Stimulated activated CD8-positive, alpha-beta memory T cell treated with anti-CD3 and anti-CD28 coated beads, Interleukin-12 subunit alpha, Interleukin-12 subunit beta, amount 100 ng/mL, for 1 hour (primary cell): ENCODE results near the gene COLQ.

ENCODE experiments used
- DNase-seq: peaks from one replicate; pipeline ENCODE4 v3.0.0-alpha.2; 2020; ENCODE audit warnings: low read depth

COLQ gene

DNA sequence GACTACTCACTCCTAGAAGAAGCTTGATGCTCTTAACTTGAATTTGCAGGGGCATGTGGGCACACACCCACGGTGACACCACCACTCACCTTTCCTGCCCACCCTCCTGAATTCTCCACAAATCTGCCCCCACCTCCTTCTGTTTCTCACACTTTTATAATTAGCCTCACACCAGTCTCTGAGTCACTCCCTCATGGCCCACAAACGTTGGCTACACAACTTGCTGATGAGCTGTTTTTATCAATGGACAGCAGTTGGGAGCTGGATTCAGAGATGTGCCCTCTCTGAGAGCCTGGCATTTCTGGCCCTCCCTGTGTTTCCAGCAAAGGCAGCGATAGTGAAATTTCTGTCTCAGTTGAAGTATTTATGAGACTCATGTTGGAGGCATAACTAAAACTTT is 1.3 kb downstream of the COLQ start:
- no peak for DNase-seq

DNA sequence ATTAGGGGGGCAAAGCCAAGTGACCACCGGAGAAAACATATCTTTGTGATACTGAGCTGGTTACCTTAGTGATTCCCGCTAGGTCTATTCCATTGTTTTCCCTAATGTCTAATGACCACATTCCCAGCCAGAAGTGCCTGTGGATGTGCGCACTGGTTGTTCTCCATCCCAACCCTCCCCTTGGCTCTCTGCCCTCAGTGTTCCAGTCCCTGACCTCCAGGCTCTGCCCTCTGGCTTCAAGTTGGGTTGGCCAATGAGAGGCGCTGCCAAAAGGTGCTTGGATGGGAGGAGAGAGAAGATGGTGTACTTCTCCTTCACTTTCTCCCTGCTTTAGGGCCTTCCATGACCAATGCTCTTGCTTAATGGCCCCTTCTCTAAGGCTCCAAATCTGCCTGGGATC is 2.4 kb downstream of the COLQ start:
- DNase-seq, result no peak

DNA sequence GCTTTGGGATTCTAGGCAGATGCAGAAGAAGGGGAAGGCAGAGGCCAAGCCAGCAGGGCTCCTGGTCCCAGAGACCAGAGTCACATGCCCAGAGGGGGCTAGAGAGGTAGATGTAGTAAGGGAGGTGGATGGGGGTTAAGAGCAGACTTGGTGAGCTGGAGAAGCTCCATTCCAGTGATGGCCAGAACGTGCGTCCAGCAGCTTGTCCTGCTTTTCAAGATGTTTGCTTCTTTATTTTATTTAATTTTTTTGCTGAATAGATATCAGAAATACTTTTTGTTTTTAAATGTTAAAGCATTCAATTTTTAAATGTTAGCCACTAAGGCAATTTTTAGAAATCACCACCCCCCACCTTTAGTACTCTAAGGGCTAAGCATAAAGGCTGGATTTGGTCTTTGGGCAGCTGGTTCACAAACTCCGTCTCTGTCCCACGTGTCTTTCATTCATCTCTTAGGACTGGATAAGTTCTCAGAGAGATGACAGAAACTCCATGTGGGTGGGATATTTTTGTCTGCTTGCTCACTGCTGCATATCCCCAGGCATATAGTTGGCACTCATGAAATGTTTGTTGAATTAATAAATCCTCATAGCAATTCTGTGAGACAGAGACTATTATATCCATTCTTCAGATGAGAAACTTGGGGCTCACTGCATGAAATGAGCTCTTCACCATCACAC is 6.7 kb downstream of the COLQ start:
- DNase-seq, result no peak

DNA sequence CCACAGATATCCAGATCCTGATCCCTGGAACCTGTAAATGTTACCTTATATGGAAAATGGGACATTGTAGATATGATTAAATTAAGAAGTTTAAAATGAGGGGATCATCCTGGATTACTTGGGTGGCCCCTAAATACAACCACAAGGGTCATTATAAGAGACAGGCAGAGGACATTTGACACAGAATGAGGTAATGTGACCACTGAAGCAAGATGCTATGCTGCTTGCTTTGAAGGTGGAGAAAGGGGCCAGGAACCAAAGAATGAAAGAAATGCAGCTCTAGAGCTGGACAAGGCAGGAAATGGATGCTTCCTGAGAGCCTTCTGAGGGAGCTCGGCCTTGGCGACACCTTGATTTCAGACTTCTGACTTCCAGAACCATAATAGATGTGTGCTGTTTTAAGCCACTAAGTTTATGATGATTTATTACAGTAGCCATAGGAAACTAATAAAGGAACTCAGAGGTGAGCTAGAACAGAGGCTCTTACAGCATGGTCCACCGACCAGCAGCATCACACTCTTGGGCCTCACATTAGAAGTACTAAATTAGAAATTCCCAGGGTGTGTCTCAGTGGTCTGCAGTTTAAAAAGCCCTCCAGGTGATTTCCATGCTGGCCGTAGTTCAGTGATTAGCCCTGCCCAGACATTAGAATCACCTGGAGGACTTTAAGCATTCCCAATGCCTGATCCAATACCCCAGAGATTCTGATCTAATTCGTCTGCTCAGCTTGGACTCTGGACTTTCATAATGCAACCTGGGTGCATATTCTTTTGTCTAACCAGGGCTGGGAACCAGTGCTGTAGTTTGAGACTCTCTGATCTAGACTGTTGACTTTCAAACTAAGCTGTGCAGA is 7.5 kb downstream of the COLQ start:
- DNase-seq, result no peak

DNA sequence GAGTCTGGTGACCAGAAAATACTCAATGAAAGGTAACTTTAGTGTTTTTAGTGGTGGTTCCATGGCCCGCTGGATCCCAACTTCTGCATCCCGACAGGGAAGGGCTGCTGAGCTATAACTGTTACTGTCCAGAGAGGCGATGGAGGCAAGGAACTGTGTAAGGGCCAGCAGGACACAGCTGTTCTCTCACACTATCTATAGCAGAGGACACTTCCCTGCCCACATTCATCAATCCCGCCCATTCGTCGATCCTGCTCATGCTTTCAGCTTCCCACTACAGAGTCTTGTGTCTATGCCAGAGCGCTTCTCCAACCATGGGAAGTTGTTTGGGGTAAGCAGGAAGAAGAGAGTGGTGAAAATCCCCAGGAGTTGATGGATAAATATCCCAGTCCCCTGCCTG is 8.4 kb downstream of the COLQ start:
- no peak for DNase-seq

DNA sequence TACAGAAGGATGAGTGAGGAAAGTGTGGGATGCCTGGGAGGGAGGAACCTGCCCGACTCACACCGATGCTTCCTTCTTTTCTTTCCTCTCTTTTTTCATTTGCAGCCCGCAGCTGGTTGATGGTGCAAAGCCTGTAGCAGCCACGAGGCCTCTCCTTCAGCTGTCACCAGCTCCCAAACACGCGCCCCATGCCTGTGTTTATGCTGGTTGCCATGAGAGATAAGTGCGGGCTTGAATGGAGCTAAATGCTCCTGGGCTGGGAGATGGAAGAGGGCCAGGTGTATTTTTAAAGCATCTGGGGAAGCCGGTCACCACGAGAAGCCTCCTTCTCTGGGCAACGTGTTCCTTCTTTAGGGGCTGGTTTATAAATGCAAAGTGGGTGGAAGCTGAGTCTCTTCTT is 9.3 kb downstream of the COLQ start:
- DNase-seq, result no peak

DNA sequence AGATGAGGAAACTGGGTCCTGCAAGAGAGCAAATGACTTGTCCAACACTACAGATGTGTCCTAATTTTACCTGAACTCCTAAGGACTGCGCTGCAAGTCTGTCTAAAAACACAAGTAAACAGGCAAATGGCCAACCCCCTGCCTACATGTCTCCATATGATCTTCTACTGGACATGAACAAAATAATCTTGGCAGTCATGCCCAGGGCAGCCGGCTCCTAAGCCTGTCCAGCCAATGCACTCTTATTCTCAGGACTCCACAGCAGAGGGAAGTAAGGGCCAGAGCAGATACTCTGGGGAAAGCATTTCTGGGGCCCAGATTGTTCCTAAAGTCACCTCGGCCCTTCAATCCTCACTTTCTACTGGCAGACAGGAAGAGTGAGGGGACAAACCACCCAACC is 10.3 kb downstream of the COLQ start:
- no peak for DNase-seq

DNA sequence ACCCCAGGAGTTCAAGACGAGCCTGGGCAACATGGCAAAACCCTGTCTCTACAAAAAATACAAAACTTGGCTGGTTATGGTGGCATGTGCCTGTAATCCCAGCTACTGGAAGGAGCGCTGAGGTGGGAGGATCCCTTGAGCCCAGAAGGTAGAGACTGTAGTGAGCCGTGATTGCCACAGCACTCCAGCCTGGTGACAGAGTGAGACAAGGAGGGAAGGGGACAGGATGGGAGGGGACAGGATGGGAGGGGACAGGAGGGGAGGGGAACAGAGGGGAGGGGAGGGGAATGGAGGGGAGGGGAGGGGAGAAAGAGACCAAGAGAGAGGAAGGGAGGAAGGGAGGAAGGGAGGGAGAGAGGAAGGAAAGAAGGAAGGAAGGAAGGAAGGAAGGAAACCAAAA is 11.0 kb downstream of the COLQ start:
- no peak for DNase-seq

DNA sequence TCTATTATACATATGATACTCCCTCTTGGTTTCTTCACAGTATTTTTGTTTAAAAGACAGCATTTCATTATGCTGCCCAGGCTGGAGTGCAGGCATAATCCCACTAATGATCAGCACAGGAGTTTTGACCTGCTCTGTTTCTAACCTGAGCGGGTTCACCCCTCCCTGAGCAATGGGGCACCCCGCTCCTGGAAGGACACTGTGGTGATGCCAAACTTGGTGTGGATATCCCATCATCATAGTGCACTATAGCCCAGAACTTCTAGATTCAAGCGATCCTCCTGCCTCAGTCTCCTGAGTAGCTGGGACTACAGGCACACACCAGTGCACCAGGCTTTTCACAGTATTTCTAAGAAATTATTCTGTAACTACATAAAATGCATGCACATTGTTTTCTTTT is 14.9 kb downstream of the COLQ start:
- DNase-seq, result no peak

DNA sequence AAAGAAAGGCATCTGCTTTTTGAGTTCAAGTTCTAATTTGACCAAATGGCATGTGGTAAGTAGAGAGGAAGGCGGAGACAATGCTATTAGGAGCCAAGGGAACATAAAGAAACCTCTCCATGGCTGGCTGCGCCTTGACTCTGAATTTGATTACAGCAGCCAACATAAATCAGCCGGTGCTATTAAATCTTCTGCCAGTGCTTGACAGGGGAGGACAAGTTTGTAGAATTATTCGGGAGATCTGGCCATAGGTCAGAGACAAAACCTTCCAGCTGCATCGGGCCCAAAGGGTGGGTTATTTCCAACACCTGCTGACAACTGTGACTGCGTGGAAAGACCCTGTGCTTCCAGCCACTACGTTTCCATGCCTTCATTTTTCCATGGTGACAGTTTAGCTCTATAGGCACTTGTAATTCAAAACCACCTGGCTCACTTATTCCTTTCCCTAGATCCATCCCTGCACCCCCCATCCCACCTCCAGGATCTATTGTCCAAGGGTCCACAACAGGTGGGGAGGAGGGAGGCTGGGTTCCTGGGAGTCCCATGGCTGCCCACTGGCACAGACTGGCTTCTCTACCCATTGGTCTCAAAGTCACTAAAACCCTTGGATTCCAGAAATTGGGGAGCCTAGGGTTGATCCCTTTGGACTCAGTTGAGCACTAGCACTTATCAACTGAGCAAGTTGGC is 15.9 kb downstream of the COLQ start:
- DNase-seq, result no peak

DNA sequence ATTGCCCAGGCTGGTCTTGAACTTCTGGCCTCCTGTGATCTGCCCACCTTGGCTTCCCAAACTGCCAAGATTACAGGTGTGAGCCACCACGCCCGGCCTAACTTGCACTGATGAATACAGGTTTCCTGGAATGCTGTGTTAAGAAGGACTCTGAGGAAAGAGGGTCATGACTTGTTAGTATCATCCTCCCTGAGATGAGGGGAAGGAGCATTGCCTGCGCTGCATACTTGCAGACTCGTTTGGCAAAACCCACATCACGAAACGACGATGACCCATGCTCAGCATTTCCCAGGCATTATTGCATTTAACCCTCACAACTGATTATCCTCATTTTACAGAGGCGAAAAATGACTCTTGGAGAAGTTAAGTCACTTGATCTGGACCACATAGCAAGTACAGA is 18.9 kb downstream of the COLQ start:
- DNase-seq, result no peak

DNA sequence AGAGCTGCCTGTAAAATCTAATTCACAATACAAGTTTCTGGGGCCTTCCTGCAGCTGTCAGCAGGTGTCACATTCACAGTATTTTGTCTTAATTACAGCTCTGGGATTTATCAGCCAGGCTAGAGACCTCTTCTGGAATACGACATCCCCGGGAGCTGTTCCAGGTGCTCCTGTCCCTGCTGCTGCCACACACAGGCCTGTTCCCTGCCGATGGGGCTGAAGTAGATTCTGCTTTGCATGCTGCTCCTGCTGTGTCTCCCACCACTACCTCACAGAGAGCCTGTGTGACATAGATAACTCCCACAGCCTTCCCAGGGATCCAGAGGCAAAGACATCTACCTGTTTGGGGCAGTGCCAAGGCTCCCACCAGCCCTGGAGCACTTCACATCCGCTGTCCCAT is 20.4 kb downstream of the COLQ start:
- DNase-seq, result no peak

DNA sequence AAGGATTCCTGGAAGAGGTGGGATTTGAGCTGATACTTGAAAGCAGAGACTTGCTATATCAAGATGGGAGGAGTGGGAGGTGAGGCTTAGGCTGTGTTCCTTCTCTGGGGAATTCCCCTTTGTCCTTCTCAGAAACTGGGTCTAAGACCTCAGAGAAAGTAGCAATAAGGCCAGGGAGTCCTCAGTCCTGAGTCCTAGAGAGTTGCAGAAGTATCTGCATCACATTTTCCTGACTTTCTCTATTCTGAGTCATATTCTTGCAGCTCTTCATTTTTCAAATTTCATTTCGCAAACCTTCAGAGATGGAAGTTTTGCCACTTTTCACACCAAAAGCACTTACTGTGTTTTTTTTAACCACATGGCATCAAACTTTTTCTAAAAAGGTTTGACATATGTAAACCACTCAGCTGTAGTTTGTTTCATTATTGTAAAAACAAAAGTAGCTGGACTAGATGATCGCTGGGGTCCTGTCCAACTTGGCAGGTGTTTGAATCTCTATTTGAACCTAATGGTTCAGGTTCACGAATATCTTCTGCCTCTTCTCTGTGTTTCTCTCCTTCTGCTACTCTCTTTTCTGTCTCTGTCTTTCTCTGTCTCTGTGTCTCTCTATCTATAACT is 21.3 kb downstream of the COLQ start:
- DNase-seq, result no peak

DNA sequence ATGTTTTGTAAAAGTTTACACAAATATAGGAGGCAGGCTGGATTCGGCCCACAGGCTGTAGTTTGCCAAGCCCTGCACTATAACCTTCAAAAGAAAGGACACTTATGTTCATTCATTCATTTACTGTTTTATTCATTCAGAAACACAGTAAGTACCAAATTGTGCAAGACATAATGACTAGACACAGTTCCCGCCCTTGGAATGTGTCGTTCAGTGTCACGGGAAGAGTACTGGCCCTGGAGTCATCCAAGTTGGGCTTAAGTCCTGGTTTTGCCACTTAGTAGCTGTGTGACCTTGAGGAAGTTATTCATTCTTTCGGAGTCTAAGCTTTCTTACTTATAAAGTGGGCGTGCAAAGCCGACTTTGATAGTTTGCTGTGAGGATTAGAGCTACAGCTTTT is 22.0 kb downstream of the COLQ start:
- no peak for DNase-seq

DNA sequence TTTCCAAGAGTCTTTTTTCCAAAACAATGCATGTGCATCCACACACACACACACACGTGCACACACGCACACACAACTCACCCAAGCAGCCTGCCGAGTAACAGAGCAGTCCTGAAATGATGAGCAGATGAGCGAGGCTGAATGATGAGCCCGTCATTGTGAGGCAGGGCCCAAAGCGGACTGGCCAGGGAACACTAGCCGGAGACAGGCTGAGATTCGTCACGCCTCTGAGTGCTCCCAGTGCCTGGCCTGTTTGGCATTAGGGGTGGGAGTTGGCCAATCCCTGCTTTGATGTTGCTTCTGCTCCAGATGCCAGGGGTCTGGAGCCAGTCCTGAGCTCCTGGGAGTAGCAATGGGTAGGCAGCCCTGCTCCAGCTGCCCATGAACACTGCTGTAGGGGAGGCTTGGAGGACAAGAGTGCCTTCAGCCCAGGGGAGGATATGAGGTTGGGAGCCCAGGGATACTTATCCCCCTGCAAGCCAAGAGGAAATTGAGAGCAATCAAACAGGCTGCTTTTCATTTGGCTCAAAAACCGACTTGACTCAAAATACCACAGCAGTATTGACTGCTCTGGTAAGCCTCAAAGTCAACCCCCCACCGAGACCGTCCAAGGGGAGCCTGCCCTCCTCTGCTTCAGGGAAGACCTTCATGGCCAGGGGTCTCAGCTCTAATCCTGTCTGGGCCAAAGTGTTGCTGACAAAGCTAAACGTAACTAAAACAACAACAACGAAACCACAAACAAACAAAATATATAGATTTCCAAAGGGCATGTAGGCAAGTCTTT is 22.9 kb downstream of the COLQ start:
- no peak for DNase-seq

DNA sequence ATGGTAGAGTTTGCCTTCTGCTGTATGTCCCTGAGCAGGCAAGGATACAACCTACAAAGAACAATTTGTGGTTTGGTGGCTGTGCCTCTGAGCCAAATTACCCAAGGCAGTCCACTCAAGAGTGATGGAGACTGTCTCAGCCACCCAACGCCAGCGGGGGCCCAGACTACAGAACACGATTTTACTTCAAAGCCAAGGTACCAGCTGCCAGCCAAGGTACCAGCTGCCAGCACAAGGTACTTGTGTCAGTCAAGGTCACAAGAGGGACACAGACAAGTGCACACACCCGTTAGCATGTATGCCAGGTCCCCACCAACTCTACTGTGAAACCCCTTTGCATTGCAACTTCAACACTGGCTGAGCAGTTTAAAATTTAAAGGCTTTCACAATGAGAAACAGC is 23.5 kb downstream of the COLQ start:
- no peak for DNase-seq

DNA sequence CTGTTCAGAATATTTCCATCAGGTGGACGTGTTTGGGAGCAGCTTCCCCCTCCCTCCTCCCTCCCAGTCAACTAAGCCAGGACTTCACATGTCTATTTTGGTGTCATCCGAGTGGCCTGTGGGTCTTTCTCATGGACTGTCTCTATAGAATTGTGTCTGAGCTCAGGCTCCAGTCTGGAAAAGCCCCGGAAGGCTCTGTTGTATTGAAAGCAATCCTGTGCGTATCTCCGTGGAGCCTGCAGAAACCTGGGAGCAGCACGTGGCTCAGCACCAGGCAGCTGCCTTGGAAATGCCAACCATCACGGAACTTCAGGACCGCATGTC is 25.2 kb downstream of the COLQ start:
- DNase-seq, result no peak

DNA sequence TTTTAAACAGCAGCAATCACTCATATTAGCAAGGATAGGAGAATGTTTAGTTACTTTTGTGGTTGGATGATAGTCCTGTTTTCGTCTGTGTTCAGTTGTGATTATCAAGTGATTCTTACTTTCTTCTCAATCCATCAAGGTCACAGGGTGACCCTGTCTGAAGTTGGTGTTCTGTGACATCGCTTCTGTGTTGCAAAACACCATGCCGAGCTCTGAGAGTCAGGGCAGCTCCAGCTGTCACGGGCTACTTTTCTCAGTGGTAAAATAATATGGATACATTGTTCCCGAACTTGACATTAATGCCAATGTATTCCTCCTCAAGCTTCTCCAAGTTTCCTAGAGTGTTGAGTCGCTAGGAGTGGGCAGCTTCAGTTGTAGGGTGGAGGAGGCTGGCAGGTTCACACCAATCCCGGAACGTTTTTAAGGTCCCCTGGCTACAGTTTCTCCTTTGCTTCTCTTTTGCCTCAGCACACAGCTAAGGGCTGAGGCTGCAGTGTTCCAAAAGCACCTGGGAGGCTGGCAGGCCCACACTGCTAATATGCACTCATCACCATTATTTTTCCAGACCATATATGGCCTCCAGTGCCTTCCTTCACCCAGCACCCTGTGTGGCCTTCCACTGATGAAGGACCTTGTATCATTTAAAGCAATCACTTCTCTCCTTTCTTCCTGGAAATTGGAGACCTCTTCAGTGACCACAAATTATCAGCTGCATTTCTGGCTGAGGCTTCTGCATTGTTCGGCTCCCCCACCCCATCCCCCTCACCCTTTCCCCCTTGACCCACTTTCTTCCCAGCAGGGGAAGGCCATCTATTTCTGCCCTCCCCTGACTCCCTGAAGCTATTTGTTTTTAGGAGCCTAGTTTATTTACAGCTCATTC is 25.8 kb downstream of the COLQ start:
- DNase-seq, result no peak

DNA sequence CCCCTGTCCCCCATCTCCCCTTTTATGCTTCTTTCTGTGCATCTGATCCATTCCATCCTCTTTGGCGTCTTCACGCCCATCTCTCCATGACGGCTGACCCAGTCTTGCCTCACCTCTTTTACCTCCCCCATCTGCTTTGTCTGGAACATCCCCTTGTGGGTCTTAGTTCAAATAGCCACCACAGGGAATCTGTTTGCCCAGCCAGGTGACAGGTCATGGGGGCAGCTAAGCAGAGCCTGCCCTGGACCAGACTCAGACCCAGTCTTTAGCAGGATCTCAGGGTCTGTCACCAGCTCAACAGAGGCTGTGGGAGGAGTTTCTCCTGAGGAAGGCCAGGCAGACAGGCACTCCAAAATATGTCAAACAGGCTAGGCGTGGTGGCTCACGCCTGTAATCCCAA is 28.1 kb downstream of the COLQ start:
- no peak for DNase-seq

DNA sequence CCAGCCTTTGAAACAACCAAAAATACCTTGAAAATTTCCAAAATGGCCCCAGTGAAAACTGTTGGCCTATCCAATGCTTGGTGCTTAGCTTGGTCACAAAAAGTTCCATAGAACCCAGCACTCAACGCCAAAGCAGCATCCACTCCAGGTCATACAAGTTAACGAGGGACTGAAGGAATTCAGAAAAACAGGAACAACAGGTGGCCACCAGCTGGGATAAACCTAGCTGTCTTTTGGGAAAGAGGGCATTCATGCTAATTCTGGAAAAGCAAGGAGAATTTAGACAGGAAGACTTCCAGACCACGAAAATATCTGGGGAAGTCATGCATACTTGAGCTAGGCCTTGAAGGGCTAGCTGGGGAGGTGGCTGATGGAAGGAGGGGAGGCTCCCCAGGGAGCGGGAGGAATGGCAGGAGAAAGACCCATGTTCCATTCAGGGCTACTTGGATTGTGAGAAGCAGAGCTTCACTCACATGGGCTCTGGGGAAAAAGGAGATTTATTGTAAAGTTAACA is 28.6 kb downstream of the COLQ start:
- DNase-seq, result no peak

DNA sequence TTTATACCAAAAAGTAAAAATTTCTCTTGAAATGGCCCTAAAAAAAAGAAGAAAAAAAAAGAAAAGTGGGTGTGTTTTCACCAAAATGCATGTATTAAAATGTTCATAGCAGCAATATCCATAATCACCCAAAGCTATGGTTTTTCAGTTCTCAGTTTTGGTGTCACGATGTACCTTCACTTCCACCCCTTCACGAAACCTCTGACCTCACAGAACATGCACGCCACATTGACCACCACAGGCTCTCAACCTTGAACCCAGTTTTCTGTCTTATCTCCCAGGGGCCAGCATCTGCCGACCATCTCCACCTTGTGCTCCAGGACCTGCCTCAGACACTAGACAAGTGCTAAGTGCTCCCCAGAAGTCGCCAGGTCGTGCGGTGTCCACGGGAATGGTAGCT is 30.4 kb downstream of the COLQ start:
- no peak for DNase-seq
